HG03196 (cell line): ENCODE results near the gene RPH3AL.
"Not testable (repeated sequence)": the region's sequence is repeated elsewhere in the genome, so short reads cannot be mapped to it uniquely, and the experiment has no call there.

Experiments
- ATAC-seq: cut with Tn5 transposase; IDR thresholded peaks from one replicate; pipeline ENCODE4 v1.9.1; 2021; ENCODE audit not compliant: unreplicated experiment

The RPH3AL gene

GRCh38 chr17:283911-284675, 68.5 kb downstream of the RPH3AL start:
- no peak for ATAC-seq

GRCh38 chr17:282912-283882, 69.4 kb downstream of the RPH3AL start:
- no peak for ATAC-seq

GRCh38 chr17:282000-282911, 70.4 kb downstream of the RPH3AL start:
- ATAC-seq = no peak

- no peak for ATAC-seq
Measured at GRCh38 chr17:281365-281999, 71.1 kb downstream of the RPH3AL start.

GRCh38 chr17:280901-281300, 71.7 kb downstream of the RPH3AL start:
- no peak for ATAC-seq

GRCh38 chr17:280216-280615, 72.4 kb downstream of the RPH3AL start:
- ATAC-seq = no peak

- ATAC-seq = no peak
Measured at GRCh38 chr17:279776-280175, 72.8 kb downstream of the RPH3AL start.

GRCh38 chr17:279331-279730, 73.3 kb downstream of the RPH3AL start:
- ATAC-seq = no peak

- ATAC-seq = no peak
Measured at GRCh38 chr17:278676-279059, 73.9 kb downstream of the RPH3AL start.

GRCh38 chr17:278055-278675, 74.4 kb downstream of the RPH3AL start:
- no peak for ATAC-seq

GRCh38 chr17:274902-275301, 77.7 kb downstream of the RPH3AL start:
- ATAC-seq = no peak

- no peak for ATAC-seq
Measured at GRCh38 chr17:273981-274832, 78.4 kb downstream of the RPH3AL start.

GRCh38 chr17:272856-273255, 79.8 kb downstream of the RPH3AL start:
- not testable (repeated sequence) for ATAC-seq

- not testable (repeated sequence) for ATAC-seq
Measured at GRCh38 chr17:271928-272623, 80.5 kb downstream of the RPH3AL start.

- ATAC-seq = no peak
Measured at GRCh38 chr17:269616-270514, 82.7 kb downstream of the RPH3AL start.

- no peak for ATAC-seq
Measured at GRCh38 chr17:266701-267667, 85.6 kb downstream of the RPH3AL start.
